CD14-positive monocyte (primary cell): ENCODE measurements around the gene LDLRAD4. TPM values are rescaled to one million over a fixed set of nuclear protein-coding genes. Genes with fewer than 3 reads are reported as not detected.

Experiments used
- DNase-seq, 3 donors: peaks; one replicate each; pipeline ENCODE4 v3.0.0-alpha.2; 2011 to 2022
- H2AFZ ChIP-seq: 2 replicates; pipeline ENCODE4 v1.6.0; 2012; ENCODE audit warnings: mild to moderate bottlenecking, low read depth, low read length, inconsistent platforms; ENCODE audit not compliant: insufficient read depth, poor library complexity, severe bottlenecking
- H3K27ac ChIP-seq, 2 donors: 1 replicate in 1 of 2; 2 replicates in 1 of 2; pipeline ENCODE4 v1.5.1; 2012 to 2013; ENCODE audit warnings: low read length in 2 of 2, control low read depth in 1 of 2, inconsistent platforms in 1 of 2, low read depth in 1 of 2, mild to moderate bottlenecking in 1 of 2
- H3K27me3 ChIP-seq, 2 donors: one replicate each; pipeline versions ENCODE4 v1.6.0 to v1.6.1; 2011 to 2013; ENCODE audit warnings: low read length in 2 of 2; ENCODE audit not compliant: control insufficient read depth in 2 of 2, insufficient read depth in 2 of 2
- H3K36me3 ChIP-seq, 2 donors: replicated peaks in 1 of 2; 1 replicate in 1 of 2; 2 replicates in 1 of 2; pipeline versions ENCODE4 v1.5.1 to v1.6.1; 2012 to 2013; ENCODE audit warnings: low read length in 2 of 2, control low read depth in 1 of 2, inconsistent platforms in 1 of 2, mild to moderate bottlenecking in 1 of 2; ENCODE audit not compliant: insufficient read depth in 2 of 2, control insufficient read depth in 1 of 2
- H3K4me1 ChIP-seq, 2 donors: 1 replicate in 1 of 2; 2 replicates in 1 of 2; pipeline versions ENCODE4 v1.5.1 to v1.6.1; 2012 to 2013; ENCODE audit warnings: low read length in 2 of 2, control low read depth in 1 of 2, inconsistent platforms in 1 of 2, mild to moderate bottlenecking in 1 of 2, moderate library complexity in 1 of 2; ENCODE audit not compliant: insufficient read depth in 2 of 2, control insufficient read depth in 1 of 2
- H3K4me2 ChIP-seq: replicated peaks from 2 replicates; pipeline ENCODE3; 2012; ENCODE audit warnings: low read length, moderate library complexity, mild to moderate bottlenecking; ENCODE audit not compliant: poor library complexity, severe bottlenecking; ENCODE audit errors: extremely low read depth
- H3K4me3 ChIP-seq, 3 experiments: fragments of 200-600 bp in 1 of 3; sonication (generic) in 1 of 3; replicated peaks in 1 of 3; 1 replicate in 2 of 3; 2 replicates in 1 of 3; pipeline ENCODE4 v1.5.1; 2011 to 2013; ENCODE audit warnings: low read length in 3 of 3, mild to moderate bottlenecking in 3 of 3, control low read depth in 2 of 3, low read depth in 2 of 3, inconsistent platforms in 1 of 3, moderate library complexity in 1 of 3
- H3K79me2 ChIP-seq: 2 replicates; pipeline ENCODE4 v1.6.0; 2012; ENCODE audit warnings: mild to moderate bottlenecking, control low read depth, inconsistent platforms, low read length, moderate library complexity; ENCODE audit not compliant: insufficient read depth
- H3K9ac ChIP-seq: 2 replicates; pipeline ENCODE4 v1.6.0; 2017; ENCODE audit warnings: low read length, mild to moderate bottlenecking; ENCODE audit not compliant: insufficient read depth, poor library complexity, severe bottlenecking
- H3K9me3 ChIP-seq, 2 donors: replicated peaks in 1 of 2; 1 replicate in 1 of 2; 2 replicates in 1 of 2; pipeline versions ENCODE4 v1.5.1 to v1.6.1; 2012 to 2013; ENCODE audit warnings: low read length in 2 of 2, control low read depth in 1 of 2; ENCODE audit not compliant: control insufficient read depth in 1 of 2, insufficient read depth in 1 of 2
- H4K20me1 ChIP-seq: 2 replicates; pipeline ENCODE4 v1.6.0; 2012; ENCODE audit warnings: mild to moderate bottlenecking, low read length, control low read depth, moderate library complexity; ENCODE audit not compliant: insufficient read depth
- H3K27ac Mint-ChIP-seq, 7 donors: one replicate each; pipeline ENCODE4 v1.8.0; 2020; ENCODE audit warnings: mild to moderate bottlenecking in 7 of 7, mixed read lengths in 7 of 7, moderate library complexity in 6 of 7, inconsistent platforms in 2 of 7
- H3K27me3 Mint-ChIP-seq, 3 donors: one replicate each; pipeline ENCODE4 v1.8.0; 2021 to 2022; ENCODE audit warnings: low read depth in 3 of 3, mild to moderate bottlenecking in 3 of 3, mixed read lengths in 3 of 3, moderate library complexity in 3 of 3, inconsistent platforms in 1 of 3
- H3K36me3 Mint-ChIP-seq, 2 donors: one replicate each; pipeline ENCODE4 v1.8.0; 2020; ENCODE audit warnings: mixed read lengths in 2 of 2, inconsistent platforms in 1 of 2, mild to moderate bottlenecking in 1 of 2
- H3K4me1 Mint-ChIP-seq: one replicate; pipeline ENCODE4 v1.8.0; 2020; ENCODE audit warnings: mild to moderate bottlenecking, mixed read lengths
- H3K4me3 Mint-ChIP-seq, 2 donors: one replicate each; pipeline ENCODE4 v1.8.0; 2020; ENCODE audit warnings: mild to moderate bottlenecking in 2 of 2, mixed read lengths in 2 of 2, moderate library complexity in 1 of 2
- H3K9me3 Mint-ChIP-seq, 7 donors: one replicate each; pipeline ENCODE4 v1.8.0; 2020 to 2022; ENCODE audit warnings: mixed read lengths in 7 of 7, mild to moderate bottlenecking in 6 of 7, moderate library complexity in 6 of 7, inconsistent platforms in 2 of 7
- CTCF ChIP-seq: fragments of 200-600 bp; IDR thresholded peaks from one replicate; pipeline ENCODE4 v1.8.0; 2022; ENCODE audit warnings: antibody characterized with exemption, mild to moderate bottlenecking
- WGBS: methylation state at CpG from one replicate; pipeline ENCODE4 v1.1.5; 2013; ENCODE audit warnings: missing lambda C conversion rate; ENCODE audit not compliant: insufficient coverage; 5-methylcytosine and 5-hydroxymethylcytosine counted together
- intact Hi-C, 2 donors: fragments of 100-400 bp; cut with micrococcal nuclease; formaldehyde crosslinking; loops; one replicate each; pipeline versions ENCODE4 v1.15.0 to v1.15.1; 2023
- polyA plus RNA-seq, 3 donors: library from polyadenylated mRNA; depleted of rRNA in 1 of 3; unstranded in 2 of 3; stranded (reverse) in 1 of 3; fragments of 300-500 nt in 2 of 3; fragments of >200 nt in 1 of 3; fragmentation: Illumina TruSeq in 2 of 3; gene quantifications; 1 replicate in 2 of 3; 2 replicates in 1 of 3; pipeline ENCODE4 v1.2.3, GENCODE V29; 2012 to 2021

The LDLRAD4 gene
- polyA plus RNA-seq, 3 donors = 13.5 to 15.4 (median 13.8) TPM

- peaks cover 0 to 3% of the 10 kb centered on the region in 2 donors for H3K36me3 Mint-ChIP-seq
- Histone ChIP-seq H3K4me1 (peaks cover 27 to 30% of the 10 kb centered on the region in 2 donors), H3K4me2 (no peak overlapping the region), H3K9ac (no peak overlapping the region), H3K27me3 (no peaks in the 10 kb centered on the region), H4K20me1 (peaks cover 35% of the 10 kb centered on the region), H2AFZ (no peak overlapping the region), H3K27ac (no peak overlapping the region), H3K9me3 (no peaks in the 10 kb centered on the region), H3K4me3 (no peak overlapping the region), H3K79me2 (no peaks in the 10 kb centered on the region), H3K36me3 (no peaks in the 10 kb centered on the region)
- 95% methylated on average over 9 of the region's 9 CpGs for WGBS
- H3K9me3 Mint-ChIP-seq = no peaks in the 10 kb centered on the region
- no peak overlapping the region for H3K4me3 Mint-ChIP-seq
- DNase-seq = no peak
- intact Hi-C loops = loop anchor here in 1 of 2 donors (10.0 kb wide), 1 partner anchor 235 kb away; the partner anchor contains the start of gene LDLRAD4
- peak overlapping the region in 2 of 7 donors; percentile 9 to 80 for H3K27ac Mint-ChIP-seq
- no peak for TF ChIP-seq CTCF
- peaks cover 30% of the 10 kb centered on the region for H3K4me1 Mint-ChIP-seq
- peaks cover 0 to 4% (median 0%) of the 10 kb centered on the region in 3 donors for H3K27me3 Mint-ChIP-seq
Measured at GRCh38 chr18:13449651-13450050, 231.1 kb downstream of the LDLRAD4 start.

GRCh38 chr18:13450289-13451212, 232.0 kb downstream of the LDLRAD4 start:
- DNase-seq = peak in 2 of 3 donors; percentile 23 to 54
- Histone ChIP-seq H3K9ac (no peak overlapping the region), H4K20me1 (peaks cover 43% of the 10 kb centered on the region), H3K4me1 (peaks cover 27 to 30% of the 10 kb centered on the region in 2 donors), H3K27ac (peak overlapping the region; percentile 34 to 67), H2AFZ (peak overlapping the region; percentile 10), H3K4me3 (peak overlapping the region in 1 of 3 experiments; percentile 36), H3K9me3 (no peaks in the 10 kb centered on the region), H3K4me2 (peak overlapping the region; percentile 40), H3K27me3 (no peaks in the 10 kb centered on the region), H3K36me3 (no peaks in the 10 kb centered on the region), H3K79me2 (no peaks in the 10 kb centered on the region)
- Mint-ChIP-seq H3K4me3 (peak overlapping the region in 1 of 2 donors; percentile 69), H3K27ac (peak overlapping the region; percentile 4 to 84 (median 78)), H3K36me3 (peaks cover 0 to 6% of the 10 kb centered on the region in 2 donors), H3K4me1 (peaks cover 34% of the 10 kb centered on the region), H3K9me3 (no peaks in the 10 kb centered on the region), H3K27me3 (peaks cover 0 to 4% (median 0%) of the 10 kb centered on the region in 3 donors)
- TF ChIP-seq CTCF = no peak
- 73% methylated on average over 7 of the region's 10 CpGs for WGBS
- intact Hi-C loops = loop anchor here in 1 of 2 donors (10.0 kb wide), 1 partner anchor 236 kb away; the partner anchor contains the start of gene LDLRAD4
